GM19351 (cell line): ENCODE data around the gene ARFRP1.

Experiments used
- ATAC-seq: cut with Tn5 transposase; IDR thresholded peaks from one replicate; pipeline ENCODE4 v1.9.1; 2021; ENCODE audit warnings: mild to moderate bottlenecking, moderate library complexity; ENCODE audit not compliant: unreplicated experiment

Gene ARFRP1

GRCh38 chr20:63707558-63708300, at the start of gene ARFRP1, which contains the start of gene ZGPAT:
Gene ARFRP1 (minus strand): TSS chr20:63707976. CDS start chr20:63707091, 885 bp downstream.
Gene ZGPAT (plus strand): TSS chr20:63708039. CDS start chr20:63708581, 542 bp downstream.
- ATAC-seq: peak; percentile 76

DNA sequence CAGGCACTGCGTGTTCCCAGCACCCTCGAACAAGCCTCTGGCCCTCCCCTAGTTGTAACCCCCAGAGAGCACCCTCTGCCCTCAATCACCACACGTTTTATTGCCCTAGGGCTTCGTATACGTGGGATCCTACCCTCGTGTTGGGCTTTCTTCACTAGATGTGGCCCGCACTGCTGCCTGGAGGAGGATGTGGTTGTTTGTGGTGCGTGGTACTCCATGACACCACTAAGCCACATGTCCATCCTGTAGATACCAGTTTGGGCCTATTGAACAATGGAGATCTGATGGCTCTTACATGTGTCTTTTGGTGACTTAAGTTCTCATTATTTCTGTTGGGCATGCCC, 48.8 kb upstream of the ARFRP1 start:
- no peak for ATAC-seq

DNA sequence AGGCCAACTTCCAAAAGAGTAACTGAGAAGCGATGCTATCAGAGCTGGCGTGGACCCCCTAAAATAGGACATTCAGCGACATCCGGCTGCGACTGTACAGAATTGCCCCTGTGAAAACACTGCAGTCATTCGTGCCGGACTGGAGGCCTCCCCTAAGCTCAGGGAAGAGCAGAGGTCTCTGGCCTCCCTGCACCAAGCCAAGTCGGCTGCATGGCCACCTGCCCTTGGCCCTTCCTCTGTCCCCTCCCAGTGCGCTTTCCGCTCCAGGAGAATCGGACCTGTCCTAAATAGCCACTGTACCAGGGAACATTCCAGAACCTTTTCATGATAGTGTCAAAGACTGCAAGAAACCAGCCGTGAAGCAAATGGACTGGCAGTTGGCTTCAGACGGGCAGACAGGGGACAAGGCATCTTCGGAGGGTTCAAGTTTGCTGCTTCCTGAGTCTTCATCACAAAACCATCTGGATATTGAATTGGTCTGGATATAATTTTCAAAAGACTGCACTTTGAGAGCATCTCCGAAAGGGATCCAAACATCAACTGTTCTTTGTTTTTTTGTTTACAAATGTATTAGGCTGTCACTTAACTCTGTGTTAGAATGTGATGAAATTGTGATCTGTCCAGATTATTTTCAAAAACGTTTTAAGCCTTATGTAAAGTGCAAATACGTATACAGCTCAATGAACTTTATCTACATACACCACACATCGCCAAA, 48.3 kb upstream of the ARFRP1 start:
- ATAC-seq: no peak

DNA sequence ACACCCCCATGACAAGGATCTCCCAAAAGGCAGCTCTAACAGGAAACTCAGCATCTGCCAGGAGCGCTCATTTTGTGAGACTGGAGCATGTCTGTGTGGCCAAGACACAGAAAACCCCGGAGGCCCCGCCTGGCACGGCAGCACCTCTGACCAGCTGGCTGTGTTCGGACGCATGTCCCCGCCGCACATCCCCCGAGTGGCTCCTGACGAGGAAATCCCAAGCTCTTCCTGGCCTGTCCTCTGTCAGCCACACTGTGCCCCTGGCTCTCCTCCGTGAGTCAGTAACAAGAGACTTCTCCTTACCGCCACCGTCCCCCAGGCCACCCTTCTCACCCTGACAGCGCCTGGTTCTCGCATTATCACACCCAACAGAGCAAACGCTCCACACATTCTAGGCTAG, 46.2 kb upstream of the ARFRP1 start:
- no peak for ATAC-seq

- ATAC-seq: no peak
Observed at GRCh38 chr20:63753381-63753780, 45.6 kb upstream of the ARFRP1 start.

GRCh38 chr20:63752411-63753101, 44.8 kb upstream of the ARFRP1 start:
- ATAC-seq: no peak

DNA sequence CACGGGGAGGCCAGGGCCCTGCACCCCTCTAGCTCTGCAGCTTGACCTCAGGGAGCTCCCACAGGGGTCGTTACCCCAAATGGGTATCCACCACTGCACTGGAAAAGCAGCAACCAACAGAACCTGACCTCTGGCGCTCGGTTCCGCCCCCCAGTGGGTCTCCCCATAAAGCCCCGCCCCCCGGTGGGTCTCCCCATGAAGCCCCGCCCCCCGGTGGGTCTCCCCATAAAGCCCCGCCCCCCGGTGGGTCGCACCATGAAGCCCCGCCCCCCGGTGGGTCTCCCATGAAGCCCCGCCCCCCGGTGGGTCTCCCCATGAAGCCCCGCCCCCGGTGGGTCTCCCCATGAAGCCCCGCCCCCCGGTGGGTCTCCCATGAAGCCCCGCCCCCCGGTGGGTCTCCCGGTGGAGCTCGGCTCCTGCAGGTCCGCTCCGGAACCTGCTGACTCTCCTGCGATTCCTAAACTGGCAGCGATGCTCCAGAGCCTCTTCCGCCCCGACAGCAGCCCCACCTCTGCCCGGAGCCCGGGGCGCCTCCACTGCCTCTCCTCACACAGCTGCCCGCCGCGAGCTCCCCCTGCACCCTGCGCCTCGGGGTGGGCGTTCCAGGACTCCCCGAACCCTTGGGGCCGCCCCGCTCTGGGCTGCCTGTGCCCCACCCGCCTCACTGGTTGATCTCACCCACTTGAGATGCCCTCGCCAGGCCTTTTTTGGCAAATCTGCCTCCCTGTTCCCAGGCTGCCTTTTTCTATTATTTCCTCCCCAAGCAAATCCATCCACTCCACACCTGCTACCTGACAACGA, 43.9 kb upstream of the ARFRP1 start:
- no peak for ATAC-seq

- ATAC-seq: no peak
Observed at GRCh38 chr20:63750807-63751470, 43.2 kb upstream of the ARFRP1 start.

GRCh38 chr20:63749597-63750508, 42.1 kb upstream of the ARFRP1 start:
- ATAC-seq: no peak

DNA sequence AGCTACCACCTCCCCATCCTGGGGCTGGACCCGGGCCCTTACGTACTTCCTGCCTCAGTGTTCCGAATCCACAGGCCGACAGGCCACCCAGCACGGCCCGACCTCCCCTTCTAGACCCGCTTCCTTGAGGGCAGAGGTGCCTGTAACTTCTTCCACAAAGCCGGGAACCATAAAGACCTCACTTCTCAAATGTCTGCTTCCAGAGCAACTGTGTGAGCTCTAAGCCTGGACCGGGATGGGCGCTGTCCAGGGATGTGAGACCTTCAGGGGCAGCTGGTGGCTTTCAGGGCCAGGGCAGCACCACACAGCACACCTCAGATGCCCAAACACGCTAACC, 41.1 kb upstream of the ARFRP1 start:
- ATAC-seq: no peak

DNA sequence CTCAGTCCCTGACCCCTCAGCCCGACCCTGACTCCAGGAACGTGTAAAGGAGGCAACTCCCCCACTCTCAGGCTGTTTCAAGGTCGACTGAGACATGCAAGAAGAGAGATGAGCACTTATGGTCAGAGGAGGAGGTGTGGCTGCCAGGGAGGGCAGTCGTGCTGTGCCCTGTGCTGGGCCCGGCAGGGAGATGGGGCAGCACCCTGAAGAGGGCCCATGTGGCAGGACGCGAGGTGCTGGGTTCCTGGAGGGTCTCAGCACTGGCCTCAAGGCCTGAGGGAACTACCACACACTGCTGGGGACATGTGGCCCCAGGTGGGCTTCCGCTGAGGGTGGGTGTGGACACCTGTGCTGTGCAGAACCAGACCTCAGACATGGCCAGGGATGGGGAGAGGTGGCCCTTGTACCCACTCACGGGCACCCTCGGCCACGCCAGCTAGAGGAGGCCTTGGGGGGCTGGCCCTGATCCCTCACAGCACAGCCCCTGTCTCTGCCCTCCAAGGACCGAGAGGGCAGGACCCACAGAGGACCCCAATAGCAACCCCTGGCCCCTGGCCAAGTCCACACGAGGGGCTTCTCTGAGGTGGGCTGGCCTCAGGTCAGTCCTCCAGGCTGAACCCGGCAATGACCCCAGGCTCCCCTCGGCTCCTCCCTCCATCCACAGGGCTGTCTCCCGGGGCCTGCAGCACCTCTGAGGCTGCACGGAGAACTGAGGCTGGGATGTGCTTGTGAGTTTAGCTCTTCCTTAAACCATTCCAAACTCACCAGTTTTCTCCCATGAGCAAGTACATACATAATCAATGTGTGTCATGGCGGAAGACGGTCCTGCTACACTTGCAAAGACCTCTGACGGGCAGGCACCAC, 40.5 kb upstream of the ARFRP1 start:
- ATAC-seq: no peak

GRCh38 chr20:63747622-63748069, 39.9 kb upstream of the ARFRP1 start:
- no peak for ATAC-seq

DNA sequence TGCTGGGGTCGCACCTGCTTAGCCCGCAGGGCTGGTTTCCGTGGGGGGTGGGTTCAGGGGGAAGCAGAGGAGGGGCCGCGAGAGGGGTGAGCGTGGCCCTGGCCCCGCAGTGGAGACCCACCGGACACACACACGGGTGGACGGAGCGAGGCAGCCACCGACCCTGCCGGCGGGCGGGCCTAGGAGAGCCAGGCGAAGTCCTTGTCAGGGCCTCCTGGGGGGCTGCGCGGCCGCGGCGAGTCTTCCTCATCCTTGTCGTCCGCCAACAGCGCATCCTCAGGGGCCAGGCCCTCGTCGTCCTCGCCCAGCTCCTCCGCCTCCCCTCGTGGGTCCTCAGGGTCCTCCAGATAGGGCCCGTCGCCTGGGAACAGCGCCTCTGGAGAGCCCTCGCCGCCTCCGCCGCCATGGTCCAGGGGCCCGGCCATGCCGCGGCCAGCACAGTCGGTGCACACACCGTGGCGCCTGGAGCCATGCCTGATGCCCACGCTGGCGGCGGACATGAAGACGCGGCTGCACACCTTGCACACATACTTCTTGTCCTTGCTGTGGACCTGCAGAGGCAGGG, 39.1 kb upstream of the ARFRP1 start:
- ATAC-seq: no peak

DNA sequence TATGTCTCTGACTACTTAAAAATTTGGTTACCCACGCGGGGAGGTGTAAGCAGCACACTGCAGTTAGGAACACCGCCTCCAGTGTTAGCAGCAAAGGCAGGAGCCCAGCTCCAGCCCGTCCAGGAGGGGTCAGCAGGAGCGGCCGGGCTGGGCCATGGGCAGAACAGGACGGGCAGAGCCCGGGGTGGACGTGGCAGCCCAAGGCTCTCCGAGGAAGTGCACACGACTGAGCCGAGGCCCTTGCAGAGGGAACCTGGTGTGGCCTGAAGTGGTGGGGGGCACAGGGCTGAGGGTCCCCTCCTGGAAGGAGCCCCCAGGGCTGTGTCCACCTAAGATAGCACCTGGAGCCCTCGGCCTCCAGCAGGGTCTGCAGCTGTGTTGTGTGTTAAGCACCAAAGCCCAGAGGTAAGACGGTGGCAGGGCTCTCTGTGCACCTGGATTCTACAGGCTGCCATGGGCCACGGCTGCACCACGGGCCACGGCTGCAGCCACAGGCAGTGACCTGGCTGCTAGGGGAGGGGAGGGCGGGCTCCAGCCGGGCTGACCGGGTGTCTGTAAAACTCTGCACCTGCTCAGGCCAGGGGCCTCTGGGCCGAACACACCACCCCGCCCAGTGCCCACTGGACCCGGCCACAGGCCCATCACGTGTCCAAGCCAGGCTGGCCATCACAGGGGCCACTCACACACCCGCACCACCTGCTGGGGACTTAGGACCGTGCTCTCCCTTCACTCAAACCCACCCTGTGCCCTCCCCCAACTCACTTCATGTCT, 38.4 kb upstream of the ARFRP1 start:
- no peak for ATAC-seq

GRCh38 chr20:63745424-63745805, 37.6 kb upstream of the ARFRP1 start:
- ATAC-seq: no peak

GRCh38 chr20:63744574-63745423, 37.0 kb upstream of the ARFRP1 start:
- no peak for ATAC-seq

DNA sequence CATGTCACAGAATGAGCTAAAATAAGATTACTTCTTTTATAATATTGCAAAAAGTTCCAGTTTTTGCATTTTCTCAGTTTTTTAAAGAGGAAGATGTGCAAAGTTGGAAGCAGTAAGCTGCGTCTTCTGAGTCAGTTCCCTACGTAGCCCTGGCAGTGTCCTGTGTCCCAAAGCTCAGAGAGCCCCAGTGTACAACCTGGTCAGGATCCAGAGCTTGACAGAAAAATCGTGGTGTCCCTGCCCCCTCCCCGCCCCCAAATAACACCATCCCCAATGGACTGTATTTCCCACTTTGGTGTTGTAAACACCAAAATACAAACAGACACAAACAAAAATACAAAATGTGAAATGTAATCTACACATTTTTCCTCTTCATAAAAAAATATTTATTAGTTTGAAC, 36.4 kb upstream of the ARFRP1 start:
- no peak for ATAC-seq
